DMS153 (cell line): Measurements from ENCODE around the gene MS4A8.

Experiments used
- DNase-seq: peaks from one replicate; lab custom pipeline; 2025; lab: John Stamatoyannopoulos, UW

MS4A8 gene

GRCh38 chr11:60764879-60765278, 65.5 kb downstream of the MS4A8 start:
- DNase-seq = peak; percentile 12

GRCh38 chr11:60765355-60765754, 65.9 kb downstream of the MS4A8 start:
- no peak for DNase-seq
